ENCODE data around the gene SLX9.
A peak's percentile ranks its signal among the peaks of the same experiment; 100 is the strongest.

SLX9 gene

GRCh38 chr21:44939532-44940115 is at the start of gene SLX9:
Gene SLX9 (plus strand): TSS chr21:44940029. CDS start chr21:44940058, 29 bp downstream.
- peak; percentile 41 to 78 for DNase-seq (ENCODE audit: low read depth in 2 of 2)

- DNase-seq (ENCODE audit: low read depth in 2 of 2): no peak
Measured at GRCh38 chr21:44890338-44890931, 49.4 kb upstream of the SLX9 start.

GRCh38 chr21:44890961-44891541 is 48.8 kb upstream of the SLX9 start:
- DNase-seq (ENCODE audit: low read depth in 2 of 2): no peak

- DNase-seq (ENCODE audit: low read depth in 2 of 2): no peak
Measured at GRCh38 chr21:44891631-44892031, 48.2 kb upstream of the SLX9 start.

- no peak for DNase-seq (ENCODE audit: low read depth in 2 of 2)
Measured at GRCh38 chr21:44892095-44892494, 47.7 kb upstream of the SLX9 start.

GRCh38 chr21:44892536-44893277 is 47.1 kb upstream of the SLX9 start:
- peak; percentile 59 to 63 for DNase-seq (ENCODE audit: low read depth in 2 of 2)

GRCh38 chr21:44893278-44893556 is 46.6 kb upstream of the SLX9 start:
- DNase-seq (ENCODE audit: low read depth in 2 of 2): no peak

- no peak for DNase-seq (ENCODE audit: low read depth in 2 of 2)
Measured at GRCh38 chr21:44893948-44894656, 45.7 kb upstream of the SLX9 start.

GRCh38 chr21:44894687-44895302 is 45.0 kb upstream of the SLX9 start:
- no peak for DNase-seq (ENCODE audit: low read depth in 2 of 2)

GRCh38 chr21:44895859-44896258 is 44.0 kb upstream of the SLX9 start:
- DNase-seq (ENCODE audit: low read depth in 2 of 2): no peak

GRCh38 chr21:44896561-44897286 is 43.1 kb upstream of the SLX9 start:
- DNase-seq (ENCODE audit: low read depth in 2 of 2): no peak

- DNase-seq (ENCODE audit: low read depth in 2 of 2): no peak
Measured at GRCh38 chr21:44897326-44898010, 42.4 kb upstream of the SLX9 start.

GRCh38 chr21:44898011-44898488 is 41.8 kb upstream of the SLX9 start:
- no peak for DNase-seq (ENCODE audit: low read depth in 2 of 2)

- DNase-seq (ENCODE audit: low read depth in 2 of 2): no peak
Measured at GRCh38 chr21:44898851-44899767, 40.7 kb upstream of the SLX9 start.

GRCh38 chr21:44899768-44900558 is 39.9 kb upstream of the SLX9 start:
- no peak for DNase-seq (ENCODE audit: low read depth in 2 of 2)

GRCh38 chr21:44900559-44901251 is 39.1 kb upstream of the SLX9 start:
- DNase-seq (ENCODE audit: low read depth in 2 of 2): no peak

- DNase-seq (ENCODE audit: low read depth in 2 of 2): no peak
Measured at GRCh38 chr21:44901391-44902074, 38.3 kb upstream of the SLX9 start.
